Activated CD4-positive, alpha-beta T cell treated with anti-CD3 and anti-CD28 coated beads, Interleukin-2, Interleukin-6, amounts not matched to agents 100 ng/mL and 50 ng/mL, durations not matched to agents 16 hours and 8 hours (primary cell): ENCODE results near the gene PALM.
"Not testable (repeated sequence)": the region's sequence is repeated elsewhere in the genome, so short reads cannot be mapped to it uniquely, and the experiment has no call there.

Source experiments
- DNase-seq: peaks from one replicate; pipeline ENCODE4 v3.0.0-alpha.2; 2020

PALM gene, protein sequence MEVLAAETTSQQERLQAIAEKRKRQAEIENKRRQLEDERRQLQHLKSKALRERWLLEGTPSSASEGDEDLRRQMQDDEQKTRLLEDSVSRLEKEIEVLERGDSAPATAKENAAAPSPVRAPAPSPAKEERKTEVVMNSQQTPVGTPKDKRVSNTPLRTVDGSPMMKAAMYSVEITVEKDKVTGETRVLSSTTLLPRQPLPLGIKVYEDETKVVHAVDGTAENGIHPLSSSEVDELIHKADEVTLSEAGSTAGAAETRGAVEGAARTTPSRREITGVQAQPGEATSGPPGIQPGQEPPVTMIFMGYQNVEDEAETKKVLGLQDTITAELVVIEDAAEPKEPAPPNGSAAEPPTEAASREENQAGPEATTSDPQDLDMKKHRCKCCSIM

DNA sequence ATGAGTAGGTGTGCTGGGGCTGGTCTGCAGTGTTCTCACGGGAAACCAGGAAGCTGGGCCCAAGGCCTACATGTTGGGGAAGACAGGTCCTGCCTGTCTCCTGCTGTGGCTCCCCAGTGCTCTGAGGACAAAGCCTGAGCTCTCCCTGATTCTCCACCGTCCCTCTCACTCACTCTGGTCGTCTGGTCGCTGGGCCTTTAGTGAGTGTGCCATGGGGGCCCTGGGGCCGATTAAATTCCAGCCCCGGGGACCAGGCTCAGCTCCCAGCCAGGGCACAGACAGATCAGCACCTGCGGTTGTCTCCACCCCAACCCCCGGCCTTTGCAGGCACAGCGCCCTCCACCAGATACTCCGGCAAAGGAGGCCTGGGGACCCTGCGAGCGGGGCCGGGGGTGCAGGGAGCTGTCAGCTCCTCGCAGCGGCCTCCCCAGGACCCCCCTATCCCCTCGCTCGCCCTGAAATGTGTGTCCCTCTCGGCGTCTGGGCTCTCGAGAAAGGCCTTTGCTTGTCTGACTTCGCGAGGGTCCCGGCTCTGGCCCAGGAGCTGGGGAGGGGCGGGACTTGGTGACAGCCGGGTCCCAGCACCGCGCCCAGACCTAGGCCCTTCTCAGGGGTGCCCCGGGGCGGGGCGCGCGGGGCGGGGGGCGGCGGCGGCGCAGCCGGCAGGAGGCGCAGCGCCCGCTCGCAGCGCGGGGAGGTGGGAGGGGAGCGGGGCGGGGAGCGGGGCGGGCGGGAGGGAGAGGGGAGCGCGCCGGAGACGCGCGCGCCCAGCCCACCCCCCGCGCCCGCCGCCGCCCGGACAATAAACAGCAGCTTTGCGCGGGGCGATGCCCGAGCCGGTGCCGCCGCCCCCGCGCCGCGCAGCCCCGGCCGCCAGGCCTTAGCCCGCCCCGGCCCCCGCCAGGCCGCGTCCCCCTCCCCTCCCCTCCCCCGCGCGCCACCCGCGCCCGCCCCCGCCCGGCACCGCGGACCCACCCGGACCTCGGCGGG lies at the start of gene PALM:
PALM (plus strand) TSS at position 782 of the 990 bp plus-strand sequence. CDS start 212 bp downstream, outside the sequence.
- no peak for DNase-seq

DNA sequence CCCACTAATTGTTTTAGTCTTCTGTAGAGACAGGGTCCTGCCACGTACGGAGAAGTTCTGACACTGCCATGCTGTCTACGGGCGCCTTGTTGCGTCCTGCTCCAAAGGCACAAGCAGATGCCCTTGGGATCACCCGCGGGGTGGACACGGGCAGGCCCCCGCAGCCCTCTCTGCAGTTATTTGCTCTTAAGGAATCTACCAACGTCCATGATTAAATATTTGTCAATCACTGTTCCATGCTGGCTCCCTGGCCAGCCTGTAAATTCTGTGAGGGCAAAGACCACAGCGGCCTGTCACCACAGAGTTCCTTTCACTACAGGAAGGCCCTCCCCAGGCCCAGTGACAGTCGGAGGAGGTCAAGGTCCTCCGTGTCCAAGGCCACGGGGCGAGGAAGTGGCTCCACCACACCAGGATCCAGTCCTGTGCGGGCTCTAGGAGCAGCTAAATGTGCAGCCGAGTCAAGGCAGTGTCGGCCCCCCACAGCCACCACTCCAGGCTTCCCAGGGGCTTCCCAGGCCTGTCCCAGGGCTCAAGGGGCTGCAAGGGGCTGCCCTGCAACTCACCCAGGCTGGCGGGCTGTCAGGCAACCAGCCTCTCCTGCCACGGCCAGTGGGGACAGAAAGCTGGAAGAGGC lies 47.8 kb upstream of the PALM start:
- DNase-seq, result no peak

DNA sequence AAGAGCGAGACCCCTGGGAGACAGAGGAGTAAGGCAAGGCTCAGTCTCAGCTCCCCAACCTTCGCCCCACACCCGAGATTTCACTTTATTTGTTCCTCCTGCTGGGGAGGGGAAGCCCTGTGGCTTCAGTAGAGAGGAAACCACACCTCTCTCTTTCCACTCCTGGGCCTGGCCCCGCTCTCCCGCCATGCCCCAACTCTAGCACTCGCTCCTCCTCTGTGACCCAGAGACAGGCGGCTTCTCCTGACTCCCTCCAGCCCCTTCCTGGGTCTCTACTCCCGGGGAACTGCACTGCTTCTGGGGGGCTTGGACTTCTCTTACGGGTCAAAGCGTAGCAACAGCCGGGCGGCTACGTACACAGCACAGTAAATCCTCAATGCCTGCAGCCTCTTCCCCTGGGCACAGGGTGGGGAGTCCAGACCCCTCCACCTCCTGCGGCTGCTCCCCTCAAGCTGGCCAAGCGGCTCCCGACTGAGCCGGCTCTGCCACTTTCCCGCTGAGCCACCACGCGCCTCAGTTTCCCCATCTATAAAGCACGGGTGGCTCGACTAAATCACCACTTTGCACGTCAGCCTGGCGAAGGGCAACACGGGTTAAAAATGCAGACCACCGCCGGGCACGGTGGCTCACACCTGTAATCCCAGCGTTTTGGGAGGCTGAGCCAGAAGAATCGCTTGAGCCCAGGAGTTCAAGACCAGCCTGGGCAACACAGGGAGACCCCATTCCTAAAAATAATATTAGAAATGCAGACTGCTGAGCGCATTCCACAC lies 47.1 kb upstream of the PALM start:
- peak; percentile 82 for DNase-seq

DNA sequence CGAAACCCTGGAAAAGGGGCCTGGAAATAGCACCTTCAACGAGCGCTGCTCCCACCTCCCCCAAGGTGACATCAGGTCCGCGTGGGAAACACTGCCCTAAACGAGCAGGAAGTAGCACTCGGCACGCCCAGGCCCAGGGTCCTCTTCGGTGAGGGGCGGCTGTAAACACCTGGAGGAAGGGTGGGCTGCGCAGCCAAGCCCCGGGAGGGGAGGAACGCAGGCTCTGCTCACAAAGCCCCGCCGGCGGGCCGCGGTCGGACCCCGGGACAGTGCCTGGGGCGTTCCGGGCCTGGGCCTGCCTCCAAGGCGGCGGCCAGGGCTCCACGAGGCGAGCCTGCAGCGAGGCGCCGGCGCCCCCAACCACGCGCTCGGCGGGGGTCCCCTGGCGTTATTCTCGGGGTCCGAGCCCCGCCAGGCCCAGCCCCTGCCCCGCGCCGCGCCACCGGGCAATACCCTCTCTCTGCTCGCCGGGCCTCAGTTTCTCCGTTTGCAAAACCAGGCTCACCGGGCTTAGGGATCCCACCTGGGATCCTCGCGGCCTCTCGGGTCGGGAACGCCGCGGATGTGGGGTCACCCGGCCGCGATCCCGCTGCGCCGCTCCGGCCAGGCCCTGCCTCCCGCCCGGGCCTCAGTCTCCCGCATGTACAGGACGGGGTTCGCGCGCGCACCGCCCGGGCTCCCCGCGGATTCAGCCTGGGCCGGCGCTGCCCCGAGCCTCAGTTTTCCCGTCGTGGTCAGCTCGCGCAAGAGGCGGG lies 46.4 kb upstream of the PALM start:
- DNase-seq, result peak; percentile 79

DNA sequence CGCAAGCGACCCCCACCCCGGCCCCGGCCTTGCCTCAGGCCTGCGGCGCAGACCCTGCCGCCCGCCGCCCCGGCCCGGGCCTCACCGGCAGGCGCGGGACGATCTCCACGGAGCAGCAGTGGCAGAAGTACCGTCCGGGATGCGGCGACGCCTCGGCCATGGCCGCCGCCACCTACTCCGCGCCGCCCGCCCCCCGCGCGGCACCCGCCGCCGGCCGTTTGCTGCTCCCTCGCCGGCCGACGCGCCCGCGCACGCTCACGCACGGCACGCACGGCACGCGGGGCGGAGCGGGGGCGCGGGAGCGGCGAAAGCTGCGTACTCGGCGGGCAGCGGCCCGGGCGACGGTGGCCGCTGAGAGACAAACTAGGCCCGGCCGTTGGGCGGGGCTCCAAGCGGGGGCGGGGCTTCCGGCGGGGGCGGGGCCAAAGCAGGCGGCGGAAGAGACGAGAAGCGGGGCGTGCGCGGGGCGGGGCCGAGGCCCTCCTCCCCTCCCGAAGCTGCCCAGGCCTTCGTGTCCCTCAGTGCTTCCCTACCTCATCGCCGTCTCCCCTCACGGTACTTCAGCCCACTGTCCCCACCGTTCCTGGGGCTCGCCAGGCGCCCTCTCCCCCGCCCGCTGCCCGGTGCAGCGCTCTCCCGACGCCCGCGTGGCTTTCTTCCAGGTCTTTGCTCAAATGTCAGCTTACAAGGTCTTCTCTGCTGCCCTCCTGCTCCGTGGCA lies 45.6 kb upstream of the PALM start, which contains the start of gene RNF126:
RNF126 (minus strand) TSS at position 253 of the 720 bp plus-strand sequence; CDS start at position 160, 93 bp downstream.
- DNase-seq, result peak; percentile 97

DNA sequence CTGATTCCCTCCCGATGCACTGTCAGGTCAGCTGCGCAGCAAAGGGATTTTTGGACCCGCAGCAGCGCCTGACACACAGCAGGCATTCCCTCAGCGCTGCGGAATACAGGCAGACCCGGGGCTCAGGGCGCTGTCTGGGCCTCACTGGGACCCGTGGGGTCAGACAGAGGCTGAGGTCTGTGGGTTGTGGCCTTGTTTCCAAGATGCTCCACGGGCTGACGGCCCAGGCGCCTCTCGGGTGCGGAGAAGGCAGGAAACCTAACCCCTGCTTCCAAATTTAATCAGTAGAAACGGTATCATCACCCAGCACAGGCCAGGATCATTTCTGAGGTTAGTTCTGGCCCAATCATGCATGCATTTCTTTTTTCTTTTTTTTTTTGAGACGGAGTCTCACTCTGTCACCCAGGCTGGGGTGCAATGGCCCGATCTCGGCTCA lies 45.0 kb upstream of the PALM start:
- DNase-seq, result no peak

DNA sequence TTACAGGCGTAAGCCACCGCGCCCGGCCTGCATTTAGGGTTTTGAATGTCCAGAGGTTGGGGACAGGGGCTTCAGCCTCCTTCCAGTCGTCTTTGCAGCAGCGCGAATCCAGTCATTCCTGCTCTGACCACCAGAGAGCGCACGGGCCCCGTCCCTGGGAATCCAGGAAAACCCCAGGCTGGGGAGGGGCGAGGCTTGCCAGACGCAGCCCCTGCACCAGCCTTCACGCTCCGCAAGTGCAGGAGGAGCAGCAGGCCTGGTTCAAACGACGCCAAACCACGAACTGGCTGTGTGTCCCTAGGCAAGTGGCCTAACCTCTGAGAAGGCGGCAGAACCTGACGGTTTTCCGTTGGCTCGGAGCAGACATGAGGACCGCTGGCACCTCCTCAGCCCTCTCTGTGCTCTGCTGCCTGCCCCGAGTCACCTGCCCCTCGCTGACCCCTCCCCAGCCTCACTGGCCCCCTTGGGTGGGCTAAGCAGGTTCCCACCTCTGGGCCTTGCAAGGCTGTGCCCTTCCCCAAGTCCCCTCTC lies 43.8 kb upstream of the PALM start:
- DNase-seq, result peak; percentile 87

DNA sequence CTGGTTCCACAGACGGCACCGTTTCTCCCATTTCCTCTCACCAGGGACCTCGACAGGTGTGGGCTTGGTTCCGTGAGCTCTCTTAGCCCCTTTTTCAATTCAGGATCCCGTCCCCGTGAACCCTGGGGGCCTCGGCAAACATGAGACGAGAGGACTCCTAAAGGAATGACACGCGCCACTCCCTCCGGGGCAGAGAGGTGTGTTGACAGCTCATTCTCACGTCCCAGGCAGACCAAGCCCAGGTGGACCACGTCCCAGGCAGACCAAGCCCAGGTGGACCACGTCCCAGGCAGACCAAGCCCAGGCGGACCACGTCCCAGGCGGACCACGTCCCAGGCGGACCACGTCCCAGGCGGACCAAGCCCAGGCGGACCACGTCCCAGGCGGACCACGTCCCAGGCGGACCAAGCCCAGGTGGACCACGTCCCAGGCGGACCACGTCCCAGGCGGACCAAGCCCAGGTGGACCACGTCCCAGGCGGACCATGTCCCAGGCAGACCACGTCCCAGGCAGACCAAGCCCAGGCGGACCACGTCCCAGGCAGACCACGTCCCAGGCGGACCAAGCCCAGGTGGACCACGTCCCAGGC lies 41.7 kb upstream of the PALM start:
- DNase-seq, result not testable (repeated sequence)

DNA sequence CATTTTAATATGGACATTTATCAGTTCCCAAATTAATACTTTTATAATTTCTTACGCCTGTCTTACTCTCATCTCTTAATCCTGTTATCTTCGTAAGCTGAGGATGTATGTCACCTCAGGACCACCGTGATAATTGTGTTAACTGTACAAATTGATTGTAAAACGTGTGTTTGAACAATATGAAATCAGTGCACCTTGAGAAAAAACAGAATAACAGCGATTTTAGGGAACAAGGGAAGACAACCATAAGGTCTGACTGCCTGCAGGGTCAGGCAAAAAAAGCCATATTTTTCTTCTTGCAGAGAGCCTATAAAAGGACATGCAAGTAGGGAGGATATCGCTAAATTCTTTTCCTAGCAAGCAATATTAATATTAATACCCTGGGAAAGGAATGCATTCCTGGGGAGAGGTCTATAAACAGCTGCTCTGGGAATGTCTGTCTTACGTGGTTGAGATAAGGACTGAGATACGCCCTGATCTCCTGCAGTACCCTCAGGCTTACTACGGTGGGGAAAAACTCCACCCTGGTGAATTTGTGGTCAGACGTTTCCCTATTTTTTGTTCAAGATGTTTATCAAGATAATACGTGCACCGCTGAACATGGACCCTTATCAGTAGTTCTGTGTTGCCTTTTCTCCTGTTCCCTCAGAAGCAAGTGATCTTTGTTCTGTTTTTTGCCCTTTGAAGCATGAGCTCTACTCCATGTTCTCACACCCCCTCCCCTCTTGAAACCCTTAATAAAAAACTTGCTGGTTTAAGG lies 39.9 kb upstream of the PALM start:
- not testable (repeated sequence) for DNase-seq

DNA sequence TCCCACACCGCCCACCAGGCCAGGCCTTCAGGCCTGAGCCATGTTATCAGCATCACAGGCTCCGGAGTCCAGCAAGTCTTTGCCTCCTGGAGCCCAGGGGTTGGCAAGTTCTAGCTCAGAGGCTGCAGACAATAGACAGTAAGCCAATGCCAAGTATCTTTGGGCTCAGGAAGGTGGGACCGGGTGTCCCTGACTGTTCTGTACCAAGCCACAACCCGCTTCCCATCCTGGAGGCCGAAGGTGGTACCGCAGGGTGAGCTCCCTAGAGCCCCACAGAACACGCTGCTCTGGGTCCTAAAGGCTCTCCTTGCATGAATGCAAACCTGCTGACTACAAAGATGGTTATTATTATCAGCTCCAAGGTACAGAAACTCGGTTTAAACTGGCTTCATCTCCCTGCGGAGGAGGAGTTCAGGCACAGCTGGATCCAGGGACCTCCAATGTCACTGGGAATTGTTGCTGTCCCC lies 38.1 kb upstream of the PALM start:
- no peak for DNase-seq

DNA sequence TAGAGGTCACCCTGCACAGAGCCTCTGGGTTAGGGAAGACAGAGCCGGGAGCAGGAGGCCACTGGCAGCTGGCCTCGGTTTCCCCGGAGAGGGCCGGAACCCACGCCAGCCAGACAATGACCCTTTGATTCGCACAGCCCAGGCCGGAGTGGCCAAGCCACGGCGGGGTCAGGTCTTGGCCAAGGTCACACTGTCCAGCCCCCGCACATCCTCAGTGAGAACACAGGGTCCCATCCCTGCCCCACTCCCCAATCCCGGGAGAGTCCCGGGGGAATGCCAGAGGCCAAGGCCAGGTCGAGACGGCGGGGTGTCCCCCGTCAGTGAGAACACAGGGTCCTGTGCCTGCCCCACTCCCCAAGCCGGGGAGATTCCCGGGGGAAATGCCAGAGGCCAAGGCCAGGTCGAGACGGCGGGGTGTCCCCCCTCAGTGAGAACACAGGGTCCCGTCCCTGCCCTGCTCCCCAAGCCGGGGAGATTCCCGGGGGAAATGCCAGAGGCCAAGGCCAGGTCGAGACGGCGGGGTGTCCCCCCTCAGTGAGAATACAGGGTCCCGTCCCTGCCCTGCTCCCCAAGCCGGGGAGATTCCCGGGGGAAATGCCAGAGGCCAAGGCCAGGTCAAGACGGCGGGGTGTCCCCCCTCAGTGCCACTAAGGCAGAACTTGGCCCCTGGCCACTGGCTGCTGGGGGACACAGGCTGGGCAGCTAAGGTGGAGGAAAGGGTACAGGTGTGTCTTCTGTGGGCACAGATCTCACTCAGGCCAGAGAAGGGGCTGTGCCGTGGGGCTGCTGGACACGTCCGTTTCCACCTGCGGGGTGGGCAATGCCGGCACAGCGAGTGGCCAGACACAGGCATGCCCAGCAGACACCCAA lies 34.2 kb upstream of the PALM start:
- no peak for DNase-seq

DNA sequence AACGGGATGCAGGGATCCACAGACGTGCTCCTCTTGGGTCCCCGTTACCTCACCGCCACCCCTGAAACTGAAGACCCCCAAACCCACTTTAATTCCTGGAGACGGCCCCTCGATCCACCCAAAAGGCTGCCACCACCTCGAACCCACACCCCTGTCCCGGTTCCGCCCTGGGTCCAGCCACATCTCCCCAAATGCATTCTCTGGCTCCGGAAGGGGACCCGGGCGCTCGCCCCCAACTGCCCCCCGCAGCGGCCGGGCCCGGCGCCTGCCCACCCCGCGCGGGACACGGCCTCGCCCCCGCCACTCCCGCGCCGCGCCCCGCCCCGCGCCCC lies 32.8 kb upstream of the PALM start:
- no peak for DNase-seq

DNA sequence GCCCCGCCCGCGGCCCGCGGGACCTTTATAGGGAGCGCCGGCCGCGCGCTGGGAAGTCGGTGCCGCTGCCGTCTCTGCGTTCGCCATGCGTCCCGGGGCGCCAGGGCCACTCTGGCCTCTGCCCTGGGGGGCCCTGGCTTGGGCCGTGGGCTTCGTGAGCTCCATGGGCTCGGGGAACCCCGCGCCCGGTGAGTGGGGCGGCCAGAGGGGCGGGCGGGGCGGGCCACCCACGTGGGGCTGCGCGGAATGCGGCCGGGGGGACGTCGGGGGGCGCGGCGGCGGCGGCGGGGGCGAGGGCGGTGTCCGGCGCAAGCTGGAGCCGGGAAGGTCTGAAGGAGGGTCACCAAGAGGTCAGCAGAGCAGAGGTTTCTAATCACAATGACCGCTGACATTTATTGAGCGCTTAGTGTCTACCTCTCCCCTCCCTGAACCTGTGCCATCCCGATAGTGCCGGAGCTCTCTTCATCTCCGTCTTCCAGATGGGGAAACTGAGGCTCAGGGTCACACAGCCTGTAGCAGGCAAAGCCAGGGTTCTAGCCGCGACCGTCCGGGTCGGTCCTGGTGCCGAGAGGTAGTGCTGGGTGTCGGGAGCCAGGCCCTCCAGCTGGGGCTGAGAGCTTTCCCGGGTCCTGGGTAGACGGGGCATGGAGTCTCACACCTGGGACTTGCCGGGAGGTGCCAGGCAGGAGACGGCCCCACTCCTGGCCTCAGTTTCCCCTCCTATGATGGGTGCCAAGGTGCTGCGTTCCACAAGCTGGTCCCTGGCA lies 32.2 kb upstream of the PALM start, which contains the start of gene FSTL3:
FSTL3 (plus strand) TSS at position 54 of the 767 bp plus-strand sequence; CDS start at position 86, 32 bp downstream.
- DNase-seq, result no peak

DNA sequence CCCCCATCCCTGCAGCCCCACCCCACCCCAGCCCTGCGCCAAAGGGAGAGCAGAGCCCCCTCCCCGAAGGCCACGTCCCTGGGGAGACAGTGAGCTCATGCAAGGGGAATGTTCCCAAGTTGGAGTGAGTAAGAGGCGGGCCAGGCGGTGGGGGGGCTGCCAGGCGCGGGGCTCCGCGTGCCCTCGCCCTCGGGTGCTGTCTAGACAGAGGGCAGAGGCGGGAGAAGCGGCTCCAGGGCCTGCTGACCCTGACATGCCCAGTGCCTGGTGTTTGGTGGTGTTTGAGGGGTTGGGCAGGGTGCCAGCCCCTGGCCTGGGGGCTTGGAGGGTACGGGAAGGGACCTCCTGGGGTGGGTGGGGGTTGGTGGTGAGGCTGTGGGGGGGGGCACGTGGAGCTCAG lies 31.5 kb upstream of the PALM start:
- DNase-seq, result no peak

DNA sequence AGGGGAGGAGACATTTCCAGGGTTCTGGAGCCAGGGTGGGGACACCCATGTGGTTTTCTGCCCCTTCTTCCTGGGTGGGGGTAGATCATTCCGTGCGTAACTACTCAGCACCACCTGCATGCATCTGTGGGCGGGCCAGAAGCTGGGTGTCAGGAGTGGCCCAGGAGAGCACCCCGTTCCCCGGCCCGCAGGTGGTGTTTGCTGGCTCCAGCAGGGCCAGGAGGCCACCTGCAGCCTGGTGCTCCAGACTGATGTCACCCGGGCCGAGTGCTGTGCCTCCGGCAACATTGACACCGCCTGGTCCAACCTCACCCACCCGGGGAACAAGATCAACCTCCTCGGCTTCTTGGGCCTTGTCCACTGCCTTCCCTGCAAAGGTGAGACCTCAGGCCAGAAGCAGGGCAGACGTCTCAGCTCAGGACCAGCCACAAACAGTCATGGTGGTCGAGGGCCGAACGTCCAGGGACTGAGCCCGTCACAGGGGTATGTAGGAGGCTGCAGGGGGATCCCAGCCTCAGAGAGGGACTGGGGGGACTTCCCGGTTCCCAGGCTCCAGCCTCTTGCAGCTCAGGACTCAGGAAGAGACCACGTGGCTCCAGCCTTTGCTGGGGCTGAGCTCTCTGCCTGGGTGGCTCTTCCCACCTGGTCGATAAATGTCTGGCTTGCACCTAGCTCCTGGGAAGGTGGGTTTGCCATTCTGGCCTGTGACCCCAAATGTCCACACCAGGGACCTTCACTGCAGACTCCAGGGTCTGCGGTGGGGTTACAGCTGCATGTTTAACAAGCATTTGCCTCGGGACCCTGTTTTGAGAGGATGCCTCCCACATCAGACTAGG lies 30.9 kb upstream of the PALM start:
- no peak for DNase-seq

DNA sequence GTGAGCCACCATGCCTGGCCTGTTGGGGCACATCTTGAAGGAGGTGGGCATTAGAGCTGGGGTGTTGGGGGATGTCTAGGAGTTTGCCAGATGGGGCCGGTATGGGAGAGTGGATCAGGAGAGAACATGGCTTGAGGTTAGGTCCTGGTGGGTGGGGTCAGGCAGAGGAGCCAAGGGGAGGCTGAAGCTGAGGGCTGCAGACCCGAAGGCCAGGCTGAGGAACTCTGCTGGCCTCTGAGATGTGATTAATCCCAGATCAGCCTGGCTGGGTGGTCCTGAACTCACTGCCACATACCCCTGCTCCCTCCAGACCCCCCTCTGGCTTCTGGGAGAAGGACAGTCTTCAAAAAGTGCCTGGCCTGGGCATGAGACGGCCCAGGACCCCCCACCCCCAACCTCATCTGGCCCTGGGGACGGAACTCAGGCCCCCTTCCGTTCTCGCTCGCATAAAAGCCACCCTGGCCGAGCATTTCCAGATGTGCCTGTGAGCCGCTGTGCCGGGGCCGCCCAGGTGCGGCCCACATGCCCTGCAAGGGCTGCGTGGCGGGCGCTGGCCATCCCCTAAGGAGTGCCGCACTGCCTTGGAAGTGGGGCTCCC lies 29.8 kb upstream of the PALM start:
- no peak for DNase-seq
